GM18499 (cell line): Measurements from ENCODE around the gene OSBP.
"Not testable (repeated sequence)": the region's sequence is repeated elsewhere in the genome, so short reads cannot be mapped to it uniquely, and the experiment has no call there.

Source experiments
- ATAC-seq: cut with Tn5 transposase; IDR thresholded peaks from one replicate; pipeline ENCODE4 v1.9.1; 2021; ENCODE audit warnings: moderate number of reproducible peaks; ENCODE audit not compliant: insufficient read depth, unreplicated experiment

OSBP gene

DNA sequence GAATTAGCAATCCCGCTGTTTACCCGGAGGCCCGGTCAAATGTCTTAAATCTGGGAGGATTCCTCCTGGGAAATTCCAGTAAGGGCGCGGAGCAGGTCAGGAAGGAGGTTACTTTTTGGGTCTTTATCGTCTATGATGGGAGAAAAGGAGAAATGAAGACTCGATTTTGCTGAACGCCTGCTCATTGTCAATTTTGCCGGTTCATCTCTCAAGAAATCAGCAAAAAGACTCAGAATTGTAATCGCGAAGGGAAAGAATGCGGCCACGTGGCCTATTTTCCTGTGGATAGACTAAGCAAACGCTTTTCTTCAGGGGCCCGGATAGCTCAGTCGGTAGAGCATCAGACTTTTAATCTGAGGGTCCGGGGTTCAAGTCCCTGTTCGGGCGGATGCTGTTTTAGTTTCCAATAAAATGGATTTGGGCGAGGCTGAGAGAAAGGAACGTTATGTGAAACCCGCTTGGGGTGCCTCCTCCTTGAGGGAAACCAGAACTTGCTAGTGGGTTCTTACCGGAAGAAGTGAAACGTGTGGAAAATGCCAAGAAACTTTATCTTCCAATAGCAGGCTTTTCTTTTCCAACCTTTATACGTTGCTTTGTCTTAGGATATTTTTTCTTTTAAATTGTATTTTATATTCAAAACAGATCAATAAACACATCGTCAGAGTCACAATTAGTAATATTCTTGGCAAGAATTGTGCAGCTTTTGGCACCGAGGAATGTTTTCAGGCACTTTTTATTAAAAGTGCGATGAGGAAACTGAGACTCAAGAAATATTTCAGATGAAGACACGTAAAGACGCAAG lies 59.3 kb downstream of the OSBP start:
- ATAC-seq: no peak

DNA sequence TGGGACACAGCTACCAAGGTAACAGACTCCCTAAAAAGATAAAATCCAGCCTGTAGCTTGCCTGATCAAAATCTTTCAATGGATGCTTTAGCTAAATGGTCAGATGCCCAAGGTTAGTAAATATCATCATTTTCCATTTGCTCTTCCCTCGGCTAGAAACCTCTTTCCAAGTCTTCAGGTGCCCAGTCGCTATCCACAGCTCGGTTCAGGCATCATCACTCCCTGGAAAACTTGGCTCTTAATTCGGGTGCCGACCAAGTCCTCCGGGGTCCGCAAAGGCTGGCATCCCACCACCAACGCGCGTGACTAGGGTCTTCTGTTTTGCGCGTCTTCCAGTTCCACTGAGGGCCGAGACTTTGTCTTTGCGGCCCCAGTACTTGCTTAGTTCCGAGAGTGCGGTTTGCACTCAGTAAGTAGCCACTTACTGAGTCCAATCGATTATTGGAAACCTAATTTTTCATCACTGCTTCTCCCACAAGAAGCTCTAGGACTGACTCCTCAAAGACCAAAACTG lies 59.9 kb downstream of the OSBP start:
- no peak for ATAC-seq

GRCh38 chr11:59553323-59553722 lies 62.3 kb downstream of the OSBP start:
- no peak for ATAC-seq

- ATAC-seq: no peak
These were observed 62.7 kb downstream of the OSBP start for GRCh38 chr11:59552844-59553243.

DNA sequence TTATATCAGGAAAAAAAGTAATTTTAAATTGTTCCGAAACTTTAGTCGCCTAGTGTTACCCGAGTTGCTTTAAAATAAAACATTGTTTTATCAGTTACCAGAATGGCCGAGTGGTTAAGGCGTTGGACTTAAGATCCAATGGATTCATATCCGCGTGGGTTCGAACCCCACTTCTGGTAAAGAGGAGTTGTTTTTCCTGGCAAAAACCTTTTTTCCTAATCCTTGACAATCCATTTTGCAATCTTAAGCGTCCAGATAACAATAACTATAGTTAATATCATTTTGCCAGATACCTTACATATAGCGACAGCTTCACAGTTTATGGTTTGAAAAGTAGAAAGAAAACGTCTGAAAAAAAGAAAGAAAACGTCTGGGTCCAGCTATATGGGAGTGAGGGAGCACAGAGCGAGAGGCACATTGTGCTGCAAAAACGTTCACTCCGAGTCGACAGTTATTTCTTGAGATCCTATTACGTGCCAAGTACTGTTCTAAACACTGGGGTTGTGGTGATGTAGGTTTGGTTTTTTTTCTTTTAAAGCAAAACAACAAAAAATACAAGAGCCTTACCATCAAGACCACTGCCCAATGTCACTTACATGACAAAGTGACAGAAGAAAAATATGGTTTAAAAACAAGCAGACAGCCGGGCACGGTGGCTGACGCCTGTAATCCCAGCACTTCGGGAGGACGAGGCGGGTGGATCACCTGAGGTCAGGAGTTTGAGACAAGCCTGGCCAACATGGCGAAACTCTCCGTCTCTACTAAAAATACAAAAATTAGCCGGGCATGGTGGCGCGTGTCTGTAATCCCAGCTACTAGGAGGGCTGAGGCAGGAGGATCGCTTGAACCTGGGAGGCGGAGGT lies 63.7 kb downstream of the OSBP start:
- ATAC-seq: no peak

- peak; percentile 29 for ATAC-seq
These were observed 64.5 kb downstream of the OSBP start for GRCh38 chr11:59550842-59551658.

- ATAC-seq: peak; percentile 70
These were observed 65.2 kb downstream of the OSBP start for GRCh38 chr11:59550368-59550841.

GRCh38 chr11:59548309-59548656 lies 67.3 kb downstream of the OSBP start:
- no peak for ATAC-seq

DNA sequence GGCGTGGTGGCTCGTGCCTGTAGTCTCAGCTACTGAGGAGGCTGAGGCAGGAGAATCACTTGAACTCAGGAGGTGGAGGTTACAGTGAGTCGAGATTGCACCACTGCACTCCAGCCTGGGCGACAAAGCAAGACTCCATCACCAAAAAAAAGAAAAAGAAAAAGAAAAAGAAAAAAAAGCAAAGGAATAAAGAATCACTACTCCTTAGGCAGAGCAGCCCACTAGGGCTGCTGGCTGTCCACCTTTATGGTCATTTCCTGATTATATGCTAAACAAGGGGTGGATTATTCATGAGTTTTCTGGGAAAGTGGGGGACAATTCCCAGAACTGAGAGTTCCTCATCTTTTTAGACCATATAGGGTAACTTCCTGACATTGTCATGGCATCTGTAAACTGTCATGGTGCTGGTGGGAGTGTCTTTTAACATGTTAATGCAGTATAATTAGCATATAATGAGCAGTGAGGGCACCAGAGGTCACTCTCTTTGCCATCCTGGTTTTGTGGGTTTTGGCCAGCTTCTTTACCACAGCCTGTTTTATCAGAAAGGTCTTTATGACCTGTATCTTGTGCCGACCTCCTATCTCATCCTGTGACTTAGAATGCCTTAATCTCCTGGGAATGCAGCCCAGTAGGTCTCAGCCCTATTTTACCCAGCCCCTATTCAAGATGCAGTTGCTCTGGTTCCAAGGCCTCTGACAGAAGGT lies 67.8 kb downstream of the OSBP start:
- not testable (repeated sequence) for ATAC-seq

- ATAC-seq: no peak
These were observed 70.2 kb downstream of the OSBP start for GRCh38 chr11:59545179-59546020.

DNA sequence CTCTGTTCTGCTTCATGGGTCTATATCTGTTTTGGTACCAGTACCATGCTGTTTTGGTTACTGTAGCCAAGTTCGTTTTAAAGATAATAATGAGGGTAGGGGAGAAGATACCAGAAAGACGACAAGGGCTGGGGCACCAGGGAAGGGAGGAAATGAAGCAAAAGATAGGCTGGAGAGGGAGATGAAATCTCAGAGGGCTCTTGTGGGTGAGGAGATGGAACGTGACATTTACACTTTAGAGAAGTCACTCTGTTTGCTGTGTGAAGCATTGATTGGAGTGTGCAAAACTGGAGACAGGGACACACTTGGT lies 70.8 kb downstream of the OSBP start:
- no peak for ATAC-seq

GRCh38 chr11:59543713-59544112 lies 71.9 kb downstream of the OSBP start:
- not testable (repeated sequence) for ATAC-seq

DNA sequence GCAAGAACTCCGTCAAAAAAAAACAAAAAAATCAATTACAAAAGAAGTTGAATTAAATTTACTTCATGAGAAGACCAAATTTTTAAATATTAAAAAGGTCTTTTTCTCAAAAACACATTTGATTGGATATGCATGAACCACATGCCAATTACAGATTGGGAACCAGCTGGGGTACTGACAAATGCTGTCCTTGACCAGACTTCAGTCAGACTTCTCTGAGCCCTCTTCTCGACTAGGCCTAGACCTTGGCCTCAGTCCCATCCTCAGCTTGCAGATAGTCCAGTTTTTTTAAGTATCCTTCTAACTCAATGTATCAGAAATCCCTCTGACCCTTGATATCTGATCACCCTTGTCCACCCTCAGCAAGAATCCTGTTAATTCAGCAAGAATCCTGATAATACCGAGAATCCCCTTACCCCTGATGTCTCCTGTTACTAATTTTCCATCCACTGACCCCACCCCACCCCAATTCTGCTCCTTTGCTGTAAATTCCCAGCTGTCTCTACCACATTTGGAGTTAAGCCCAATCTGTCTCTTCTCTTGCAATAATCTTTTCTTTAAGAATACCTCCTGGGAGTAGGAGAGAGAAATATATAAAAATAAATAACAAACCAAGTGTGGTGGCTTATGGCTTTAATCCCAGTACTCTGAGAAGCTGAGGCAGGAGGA lies 73.3 kb downstream of the OSBP start:
- no peak for ATAC-seq

DNA sequence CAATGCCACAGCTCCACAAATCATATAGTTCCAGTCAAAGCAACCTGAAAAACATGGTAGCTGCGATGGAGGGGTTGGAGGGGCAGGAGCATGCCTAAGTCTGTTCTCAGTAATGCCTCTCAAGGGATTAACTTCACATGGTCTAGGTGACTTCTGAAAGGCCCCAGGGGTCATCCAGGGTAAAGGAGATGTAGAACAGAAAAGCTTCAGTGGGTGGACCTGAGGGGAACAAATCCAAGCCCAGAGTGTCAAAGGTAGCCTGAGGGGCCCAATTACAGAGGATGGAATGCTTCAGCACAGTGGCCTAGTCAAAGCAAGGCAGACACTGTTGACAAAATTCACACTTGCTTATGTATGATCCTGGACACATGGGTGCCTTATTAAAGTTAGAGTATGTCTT lies 80.9 kb downstream of the OSBP start:
- ATAC-seq: no peak

DNA sequence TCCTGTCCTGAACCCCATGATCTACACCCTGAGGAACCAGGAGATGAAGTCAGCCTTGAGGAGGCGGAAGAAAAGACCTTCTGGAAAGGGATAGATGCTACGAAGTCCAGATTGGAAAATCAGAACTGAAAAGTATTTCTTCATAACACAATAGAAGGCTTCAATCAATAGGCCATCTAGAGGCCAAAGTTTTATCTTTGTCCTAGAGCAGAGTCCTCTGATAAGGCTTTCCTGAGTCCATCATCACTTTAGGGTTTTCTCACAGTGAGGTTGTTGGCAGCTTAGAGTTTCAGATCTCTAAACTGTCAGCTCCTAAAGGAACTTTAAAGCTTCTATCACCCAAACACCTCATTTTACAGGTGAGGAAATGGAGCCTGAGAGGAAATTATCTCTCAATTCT lies 83.0 kb downstream of the OSBP start:
- ATAC-seq: no peak

DNA sequence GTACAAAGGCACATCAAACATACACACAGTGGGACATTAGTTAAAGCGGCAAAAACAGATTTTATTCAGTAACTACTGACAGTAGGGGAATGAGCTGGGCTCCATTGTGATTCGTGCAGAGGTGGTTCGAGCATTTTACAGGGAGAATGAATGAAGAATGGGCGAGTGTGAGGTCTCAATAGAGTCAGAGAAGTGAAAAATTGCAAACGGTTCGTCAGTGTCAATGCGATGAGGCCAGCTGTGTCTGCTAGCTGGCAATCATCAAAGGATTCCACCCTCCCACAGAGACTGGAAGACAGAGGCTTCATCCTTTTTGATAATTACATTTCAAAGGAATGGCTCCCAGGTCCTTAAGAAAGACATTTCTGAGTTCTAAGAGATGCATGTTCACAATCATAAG lies 86.9 kb downstream of the OSBP start:
- no peak for ATAC-seq
